Stimulated activated CD8-positive, alpha-beta memory T cell treated with anti-CD3 and anti-CD28 coated beads, Interleukin-2, amount 100 ng/mL, for 48 hours (primary cell): ENCODE data around the gene RBM26.
A peak's percentile ranks its signal among the peaks of the same experiment; 100 is the strongest.

Experiments
- DNase-seq, 2 donors: peaks; one replicate each; pipeline ENCODE4 v3.0.0-alpha.2; 2020; ENCODE audit warnings: low read depth in 2 of 2

Gene RBM26

GRCh38 chr13:79405831-79406596 is at the start of gene RBM26:
Gene RBM26 (minus strand): TSS chr13:79406255. CDS start chr13:79405774, 481 bp downstream.
- DNase-seq: peak; percentile 79 to 89

- DNase-seq: no peak
These were observed 49.3 kb upstream of the RBM26 start for GRCh38 chr13:79455331-79455730.

- DNase-seq: no peak
These were observed 46.3 kb upstream of the RBM26 start for GRCh38 chr13:79452239-79452913.

- DNase-seq: peak; percentile 81 to 90
These were observed 45.5 kb upstream of the RBM26 start for GRCh38 chr13:79451500-79451962.

- DNase-seq: no peak
These were observed 44.1 kb upstream of the RBM26 start for GRCh38 chr13:79450110-79450509.

- no peak for DNase-seq
These were observed 42.4 kb upstream of the RBM26 start for GRCh38 chr13:79448413-79448812.

- DNase-seq: no peak
These were observed 41.7 kb upstream of the RBM26 start for GRCh38 chr13:79447741-79448140.

GRCh38 chr13:79447141-79447540 is 41.1 kb upstream of the RBM26 start:
- no peak for DNase-seq

- peak in 1 of 2 donors; percentile 20 for DNase-seq
These were observed 40.1 kb upstream of the RBM26 start for GRCh38 chr13:79445968-79446645.

- no peak for DNase-seq
These were observed 36.7 kb upstream of the RBM26 start for GRCh38 chr13:79442706-79443105.

GRCh38 chr13:79442221-79442620 is 36.2 kb upstream of the RBM26 start:
- no peak for DNase-seq

GRCh38 chr13:79440958-79441528 is 35.0 kb upstream of the RBM26 start:
- DNase-seq: no peak

- DNase-seq: no peak
These were observed 33.2 kb upstream of the RBM26 start for GRCh38 chr13:79439275-79439674.

GRCh38 chr13:79435561-79435990 is 29.5 kb upstream of the RBM26 start:
- DNase-seq: no peak

GRCh38 chr13:79434556-79434955 is 28.5 kb upstream of the RBM26 start:
- DNase-seq: no peak

GRCh38 chr13:79432992-79433391 is 26.9 kb upstream of the RBM26 start:
- DNase-seq: no peak

GRCh38 chr13:79432086-79432485 is 26.0 kb upstream of the RBM26 start:
- DNase-seq: no peak

GRCh38 chr13:79429309-79429708 is 23.3 kb upstream of the RBM26 start:
- no peak for DNase-seq

- no peak for DNase-seq
These were observed 21.8 kb upstream of the RBM26 start for GRCh38 chr13:79427883-79428282.

- no peak for DNase-seq
These were observed 21.2 kb upstream of the RBM26 start for GRCh38 chr13:79427265-79427664.

GRCh38 chr13:79423801-79424642 is 18.0 kb upstream of the RBM26 start:
- DNase-seq: no peak
